HG02588 (cell line): ENCODE data around the gene SLC39A6.
A peak's percentile ranks its signal among the peaks of the same experiment; 100 is the strongest.
"Not testable (repeated sequence)": the region's sequence is repeated elsewhere in the genome, so short reads cannot be mapped to it uniquely, and the experiment has no call there.

Experiments used
- ATAC-seq: cut with Tn5 transposase; IDR thresholded peaks from one replicate; pipeline ENCODE4 v1.9.1; 2021; ENCODE audit warnings: mild to moderate bottlenecking, moderate library complexity; ENCODE audit not compliant: unreplicated experiment

The SLC39A6 gene

GRCh38 chr18:36129300-36130038 is at the start of gene SLC39A6, which contains the start of gene ELP2:
Gene SLC39A6, minus strand, starts transcription at chr18:36129340. Its CDS starts 2,333 bp downstream, at chr18:36127007.
Gene ELP2, plus strand, starts transcription at chr18:36129899. Its CDS starts 35 bp downstream, at chr18:36129934.
- ATAC-seq = peak; percentile 90

- ATAC-seq = no peak
Observed at GRCh38 chr18:36177913-36178312, 48.8 kb upstream of the SLC39A6 start.

GRCh38 chr18:36176711-36177110 is 47.6 kb upstream of the SLC39A6 start:
- ATAC-seq = no peak

- ATAC-seq = no peak
Observed at GRCh38 chr18:36176177-36176584, 47.0 kb upstream of the SLC39A6 start.

- no peak for ATAC-seq
Observed at GRCh38 chr18:36175481-36175880, 46.3 kb upstream of the SLC39A6 start.

- no peak for ATAC-seq
Observed at GRCh38 chr18:36169938-36170337, 40.8 kb upstream of the SLC39A6 start.

GRCh38 chr18:36168296-36168695 is 39.2 kb upstream of the SLC39A6 start:
- ATAC-seq = not testable (repeated sequence)

GRCh38 chr18:36167692-36168218 is 38.6 kb upstream of the SLC39A6 start:
- ATAC-seq = no peak

GRCh38 chr18:36162981-36163380 is 33.8 kb upstream of the SLC39A6 start:
- no peak for ATAC-seq

- no peak for ATAC-seq
Observed at GRCh38 chr18:36160959-36161371, 31.8 kb upstream of the SLC39A6 start.

- ATAC-seq = no peak
Observed at GRCh38 chr18:36158266-36158867, 29.2 kb upstream of the SLC39A6 start.

GRCh38 chr18:36157441-36157840 is 28.3 kb upstream of the SLC39A6 start:
- no peak for ATAC-seq

- ATAC-seq = no peak
Observed at GRCh38 chr18:36155851-36156757, 27.0 kb upstream of the SLC39A6 start.

GRCh38 chr18:36153771-36154170 is 24.6 kb upstream of the SLC39A6 start:
- no peak for ATAC-seq

GRCh38 chr18:36153203-36153602 is 24.1 kb upstream of the SLC39A6 start:
- no peak for ATAC-seq

GRCh38 chr18:36152781-36153180 is 23.6 kb upstream of the SLC39A6 start:
- no peak for ATAC-seq

- ATAC-seq = peak; percentile 93
Observed at GRCh38 chr18:36149514-36150289, 20.6 kb upstream of the SLC39A6 start.

GRCh38 chr18:36143391-36143790 is 14.3 kb upstream of the SLC39A6 start:
- no peak for ATAC-seq

GRCh38 chr18:36142751-36143150 is 13.6 kb upstream of the SLC39A6 start:
- no peak for ATAC-seq

GRCh38 chr18:36141576-36141975 is 12.4 kb upstream of the SLC39A6 start:
- no peak for ATAC-seq
